ENCODE results near the gene PPARA. TPM values are rescaled to one million over a fixed set of nuclear protein-coding genes. Genes with fewer than 3 reads are reported as not detected.

Gene PPARA
- total RNA-seq, 2 experiments from 2014 or later, result 6.2 to 8.9 TPM

GRCh38 chr22:46165977-46166376, 15.7 kb downstream of the PPARA start:
- intact Hi-C loops (cut with DNase I, micrococcal nuclease), result no loop called here
- POLR2A ChIA-PET, result no interaction called here
- no peak overlapping the region for H3K27ac Mint-ChIP-seq
- ATAC-seq (no peak), DNase-seq (no peak)
- CTCF ChIA-PET, result no interaction called here
- peaks cover 4% of the 10 kb centered on the region for H3K4me1 Mint-ChIP-seq
- H3K9me3 Mint-ChIP-seq (ENCODE audit: low read depth), result no peaks in the 10 kb centered on the region
- H3K36me3 Mint-ChIP-seq (ENCODE audit: low read depth), result no peaks in the 10 kb centered on the region
- no peaks in the 10 kb centered on the region for H3K27me3 Mint-ChIP-seq
- H3K4me3 Mint-ChIP-seq, result no peak overlapping the region

GRCh38 chr22:46169628-46170027, 19.3 kb downstream of the PPARA start:
- peaks cover 19% of the 10 kb centered on the region for H3K4me1 Mint-ChIP-seq
- H3K9me3 Mint-ChIP-seq (ENCODE audit: low read depth), result no peaks in the 10 kb centered on the region
- H3K27me3 Mint-ChIP-seq, result no peaks in the 10 kb centered on the region
- ChIA-PET CTCF (interaction anchor here (0.9 kb wide), 1 partner anchor 14 kb away, joined by 4 read pairs; no protein-coding TSS in a partner anchor), POLR2A (no interaction called here)
- intact Hi-C loops (cut with DNase I, micrococcal nuclease), result no loop called here
- ATAC-seq (no peak), DNase-seq (no peak)
- H3K4me3 Mint-ChIP-seq, result no peak overlapping the region
- H3K27ac Mint-ChIP-seq, result no peak overlapping the region
- no peaks in the 10 kb centered on the region for H3K36me3 Mint-ChIP-seq (ENCODE audit: low read depth)

- ChIA-PET POLR2A (no interaction called here), CTCF (interaction anchor here (1.2 kb wide), 1 partner anchor 10 kb away, joined by 4 read pairs; no protein-coding TSS in a partner anchor)
- H3K4me3 Mint-ChIP-seq, result no peak overlapping the region
- no peak overlapping the region for H3K27ac Mint-ChIP-seq
- peaks cover 8% of the 10 kb centered on the region for H3K36me3 Mint-ChIP-seq (ENCODE audit: low read depth)
- intact Hi-C loops (cut with DNase I, micrococcal nuclease), result no loop called here
- DNase-seq (no peak), ATAC-seq (no peak)
- H3K9me3 Mint-ChIP-seq (ENCODE audit: low read depth), result no peaks in the 10 kb centered on the region
- peaks cover 19% of the 10 kb centered on the region for H3K4me1 Mint-ChIP-seq
- H3K27me3 Mint-ChIP-seq, result no peaks in the 10 kb centered on the region
Measured at GRCh38 chr22:46171940-46172339, 21.6 kb downstream of the PPARA start.

- CTCF ChIA-PET, result interaction anchor here (0.6 to 1.2 kb wide), 3 partner anchors 9 to 806 kb away, joined by 3 to 4 read pairs (median 3); no protein-coding TSS in a partner anchor
- DNase-seq (no peak), ATAC-seq (no peak)
- Mint-ChIP-seq H3K27me3 (no peaks in the 10 kb centered on the region), H3K4me3 (no peak overlapping the region), H3K9me3 (ENCODE audit: low read depth) (peaks cover 2% of the 10 kb centered on the region), H3K36me3 (ENCODE audit: low read depth) (peaks cover 12% of the 10 kb centered on the region), H3K4me1 (peaks cover 19% of the 10 kb centered on the region), H3K27ac (no peak overlapping the region)
- intact Hi-C loops (cut with DNase I, micrococcal nuclease), result no loop called here
- POLR2A ChIA-PET, result no interaction called here
Measured at GRCh38 chr22:46172522-46173110, 22.3 kb downstream of the PPARA start.

GRCh38 chr22:46173152-46173551, 22.8 kb downstream of the PPARA start:
- no peak overlapping the region for H3K27ac Mint-ChIP-seq

GRCh38 chr22:46175631-46176030, 25.3 kb downstream of the PPARA start:
- Mint-ChIP-seq H3K27me3 (no peaks in the 10 kb centered on the region), H3K4me1 (peaks cover 16% of the 10 kb centered on the region), H3K27ac (no peak overlapping the region), H3K36me3 (ENCODE audit: low read depth) (peaks cover 34% of the 10 kb centered on the region), H3K9me3 (ENCODE audit: low read depth) (peaks cover 23% of the 10 kb centered on the region), H3K4me3 (no peak overlapping the region)
- POLR2A ChIA-PET, result interaction anchor here (0.6 kb wide), 1 partner anchor 9 kb away, joined by 5 read pairs; no protein-coding TSS in a partner anchor
- ATAC-seq (no peak), DNase-seq (no peak)
- CTCF ChIA-PET, result interaction anchor here (0.6 kb wide), 1 partner anchor 58 kb away, joined by 3 read pairs; no protein-coding TSS in a partner anchor
- intact Hi-C loops (cut with DNase I, micrococcal nuclease), result no loop called here

More at GRCh38 chr22:46173152-46173551, 22.8 kb downstream of the PPARA start:
- Mint-ChIP-seq H3K36me3 (ENCODE audit: low read depth) (peaks cover 13% of the 10 kb centered on the region), H3K27me3 (no peaks in the 10 kb centered on the region), H3K9me3 (ENCODE audit: low read depth) (peaks cover 2% of the 10 kb centered on the region), H3K4me3 (no peak overlapping the region), H3K4me1 (peaks cover 19% of the 10 kb centered on the region)
- POLR2A ChIA-PET, result no interaction called here
- CTCF ChIA-PET, result interaction anchor here (0.6 kb wide), 1 partner anchor 11 kb away, joined by 3 read pairs; no protein-coding TSS in a partner anchor
- no peak for DNase-seq
- ATAC-seq, result no peak
- intact Hi-C loops (cut with DNase I, micrococcal nuclease), result no loop called here

GRCh38 chr22:46176508-46177003, 26.2 kb downstream of the PPARA start:
- H3K27ac Mint-ChIP-seq, result no peak overlapping the region
- intact Hi-C loops (cut with DNase I, micrococcal nuclease), result no loop called here
- H3K27me3 Mint-ChIP-seq, result no peaks in the 10 kb centered on the region
- no peak overlapping the region for H3K4me3 Mint-ChIP-seq
- DNase-seq (no peak), ATAC-seq (no peak)
- H3K9me3 Mint-ChIP-seq (ENCODE audit: low read depth), result peaks cover 29% of the 10 kb centered on the region
- ChIA-PET POLR2A (no interaction called here), CTCF (no interaction called here)
- peaks cover 43% of the 10 kb centered on the region for H3K36me3 Mint-ChIP-seq (ENCODE audit: low read depth)
- peaks cover 11% of the 10 kb centered on the region for H3K4me1 Mint-ChIP-seq

GRCh38 chr22:46178755-46179505, 28.6 kb downstream of the PPARA start:
- no peaks in the 10 kb centered on the region for H3K4me1 Mint-ChIP-seq
- no peak overlapping the region for H3K4me3 Mint-ChIP-seq
- peaks cover 29% of the 10 kb centered on the region for H3K9me3 Mint-ChIP-seq (ENCODE audit: low read depth)
- peaks cover 54% of the 10 kb centered on the region for H3K36me3 Mint-ChIP-seq (ENCODE audit: low read depth)
- ATAC-seq (no peak), DNase-seq (no peak)
- no peaks in the 10 kb centered on the region for H3K27me3 Mint-ChIP-seq
- intact Hi-C loops (cut with DNase I, micrococcal nuclease), result no loop called here
- ChIA-PET POLR2A (no interaction called here), CTCF (no interaction called here)
- no peak overlapping the region for H3K27ac Mint-ChIP-seq

GRCh38 chr22:46179748-46180147, 29.4 kb downstream of the PPARA start:
- intact Hi-C loops (cut with DNase I, micrococcal nuclease), result no loop called here
- H3K9me3 Mint-ChIP-seq (ENCODE audit: low read depth), result peaks cover 29% of the 10 kb centered on the region

GRCh38 chr22:46180370-46181137, 30.2 kb downstream of the PPARA start:
- Mint-ChIP-seq H3K36me3 (ENCODE audit: low read depth) (peaks cover 58% of the 10 kb centered on the region), H3K9me3 (ENCODE audit: low read depth) (peaks cover 29% of the 10 kb centered on the region), H3K27ac (no peak overlapping the region), H3K4me3 (no peak overlapping the region), H3K27me3 (no peaks in the 10 kb centered on the region), H3K4me1 (no peaks in the 10 kb centered on the region)
- ChIA-PET POLR2A (no interaction called here), CTCF (interaction anchor here (0.5 kb wide), 1 partner anchor 522 kb away, joined by 4 read pairs; no protein-coding TSS in a partner anchor)
- intact Hi-C loops (cut with DNase I, micrococcal nuclease), result no loop called here
- DNase-seq, result peak; percentile 27
- ATAC-seq, result no peak

More at GRCh38 chr22:46179748-46180147, 29.4 kb downstream of the PPARA start:
- POLR2A ChIA-PET, result no interaction called here
- CTCF ChIA-PET, result no interaction called here
- no peak overlapping the region for H3K27ac Mint-ChIP-seq
- H3K27me3 Mint-ChIP-seq, result no peaks in the 10 kb centered on the region
- H3K36me3 Mint-ChIP-seq (ENCODE audit: low read depth), result peaks cover 54% of the 10 kb centered on the region
- ATAC-seq, result no peak
- H3K4me3 Mint-ChIP-seq, result no peak overlapping the region
- H3K4me1 Mint-ChIP-seq, result no peaks in the 10 kb centered on the region
- DNase-seq, result no peak

- Mint-ChIP-seq H3K4me3 (no peak overlapping the region), H3K27ac (no peak overlapping the region), H3K36me3 (ENCODE audit: low read depth) (peaks cover 39% of the 10 kb centered on the region), H3K4me1 (no peaks in the 10 kb centered on the region), H3K9me3 (ENCODE audit: low read depth) (peaks cover 22% of the 10 kb centered on the region), H3K27me3 (no peaks in the 10 kb centered on the region)
- intact Hi-C loops (cut with DNase I, micrococcal nuclease), result no loop called here
- CTCF ChIA-PET, result interaction anchor here (0.6 to 1.0 kb wide), 2 partner anchors 11 to 65 kb away, joined by 3 read pairs; no protein-coding TSS in a partner anchor
- DNase-seq (no peak), ATAC-seq (no peak)
- POLR2A ChIA-PET, result no interaction called here
Measured at GRCh38 chr22:46183733-46184132, 33.4 kb downstream of the PPARA start.
